ENCODE data around the gene MAML2.

MAML2 gene

GRCh38 chr11:96342961-96343711 lies at the start of gene MAML2:
TSS of gene MAML2 (minus strand) at chr11:96343195. CDS start at chr11:96341895, 1,300 bp downstream.
- peak; percentile 68 for DNase-seq

- no peak for DNase-seq
Observed at GRCh38 chr11:96391698-96392307, 48.8 kb upstream of the MAML2 start.

- no peak for DNase-seq
Observed at GRCh38 chr11:96390488-96390792, 47.4 kb upstream of the MAML2 start.

- peak; percentile 66 for DNase-seq
Observed at GRCh38 chr11:96389720-96390487, 46.9 kb upstream of the MAML2 start, which contains the start of the genes CCDC82 and JRKL. TSS of gene CCDC82 (minus strand) at chr11:96389912. CDS start at chr11:96384747, 5,165 bp downstream. TSS of gene JRKL (plus strand) at chr11:96390013. CDS start at chr11:96390650, 637 bp downstream.

DNA sequence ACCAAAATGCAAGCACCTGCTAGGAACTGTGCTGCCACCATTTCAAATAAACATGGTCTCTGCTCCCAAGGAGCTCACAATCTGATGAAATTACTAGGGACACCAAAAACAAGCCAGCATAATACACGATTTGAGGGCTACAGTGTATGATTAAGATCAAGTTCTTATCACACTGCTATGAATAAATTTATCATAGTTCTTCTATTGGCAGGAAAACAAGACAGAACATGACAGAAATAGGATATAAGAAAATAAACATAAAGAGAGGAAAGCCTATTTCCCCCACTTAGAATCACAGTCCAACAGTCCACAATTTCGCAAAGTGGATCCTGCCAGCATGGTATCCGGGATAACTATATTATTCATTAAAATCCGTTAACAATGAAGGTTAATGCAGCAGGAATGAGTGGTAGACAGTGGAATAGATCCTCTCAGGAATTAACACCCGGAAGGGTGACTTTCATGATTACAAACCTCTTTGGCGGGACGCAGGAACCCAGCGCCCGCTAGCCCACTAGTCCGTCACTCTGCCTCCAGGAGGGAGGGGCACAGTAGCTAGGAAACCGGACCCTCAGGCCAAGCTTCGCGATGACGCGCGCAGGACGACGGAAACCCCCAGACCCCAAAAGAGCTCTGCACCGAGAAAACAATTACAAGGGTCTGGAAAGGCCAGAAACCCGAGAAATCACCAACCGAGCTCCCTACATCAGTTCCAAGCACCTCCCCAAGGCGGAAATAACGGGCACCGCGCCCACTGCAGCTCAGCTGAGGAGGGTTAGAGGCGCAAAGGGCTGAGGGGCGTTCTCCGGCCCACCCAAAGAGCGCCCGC lies 46.1 kb upstream of the MAML2 start:
- DNase-seq = no peak

GRCh38 chr11:96385187-96385586 lies 42.2 kb upstream of the MAML2 start:
- DNase-seq = no peak

DNA sequence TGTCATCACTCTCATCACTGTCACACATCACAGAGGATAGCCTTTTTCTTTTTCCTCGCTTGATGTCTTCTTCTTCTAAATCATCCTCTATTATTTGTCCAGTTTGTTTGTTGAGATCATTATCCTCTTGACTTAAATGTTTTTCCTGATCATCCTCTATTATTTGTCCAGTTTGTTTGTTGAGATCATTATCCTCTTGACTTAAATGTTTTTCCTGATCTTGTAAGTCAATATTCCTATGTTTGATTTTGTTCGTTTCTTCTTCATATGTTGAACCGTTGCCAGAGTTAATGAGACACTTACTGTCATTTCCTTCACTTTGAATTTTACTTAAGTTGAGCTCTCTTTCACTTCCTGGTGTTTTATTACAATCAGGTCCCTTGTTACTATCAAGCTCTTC lies 41.2 kb upstream of the MAML2 start:
- no peak for DNase-seq

DNA sequence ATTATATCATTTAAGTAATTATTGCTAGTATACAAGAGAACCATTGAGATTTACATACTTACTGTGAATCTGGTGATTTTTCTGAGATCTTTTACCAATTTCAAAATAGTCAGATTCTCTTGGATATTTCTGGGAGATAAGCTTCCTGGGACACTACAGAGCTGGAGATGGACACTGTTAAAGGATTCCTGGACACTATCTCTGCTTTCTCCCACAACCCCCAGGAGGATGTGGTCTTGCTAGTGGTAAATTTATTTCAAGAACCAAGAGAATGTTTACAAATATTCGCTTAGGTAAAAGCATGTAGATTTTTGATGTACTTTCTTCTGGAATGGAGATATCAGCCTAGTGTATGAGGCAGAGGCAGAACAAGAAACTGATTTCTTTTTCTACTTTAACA lies 33.8 kb upstream of the MAML2 start:
- DNase-seq = no peak

- no peak for DNase-seq
Observed at GRCh38 chr11:96373826-96374225, 30.8 kb upstream of the MAML2 start.

DNA sequence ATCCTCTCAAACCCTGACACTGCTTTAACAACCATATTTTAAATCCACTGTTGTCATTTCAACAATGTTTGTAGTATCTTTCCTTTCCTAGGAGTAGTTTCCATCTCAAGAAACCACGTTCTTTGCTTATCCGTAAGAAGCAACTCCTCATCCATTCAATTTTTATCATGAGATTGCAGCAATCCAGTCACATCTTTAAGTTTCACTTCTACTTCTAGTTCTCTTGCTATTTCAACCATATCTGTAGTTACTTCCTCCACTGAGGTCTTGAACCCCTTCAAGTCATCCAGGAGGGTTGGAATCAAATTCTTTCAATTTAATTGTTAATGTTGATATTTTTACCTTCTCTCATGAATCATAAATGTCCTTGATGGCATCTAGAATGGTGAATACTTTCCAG lies 24.3 kb upstream of the MAML2 start:
- no peak for DNase-seq

DNA sequence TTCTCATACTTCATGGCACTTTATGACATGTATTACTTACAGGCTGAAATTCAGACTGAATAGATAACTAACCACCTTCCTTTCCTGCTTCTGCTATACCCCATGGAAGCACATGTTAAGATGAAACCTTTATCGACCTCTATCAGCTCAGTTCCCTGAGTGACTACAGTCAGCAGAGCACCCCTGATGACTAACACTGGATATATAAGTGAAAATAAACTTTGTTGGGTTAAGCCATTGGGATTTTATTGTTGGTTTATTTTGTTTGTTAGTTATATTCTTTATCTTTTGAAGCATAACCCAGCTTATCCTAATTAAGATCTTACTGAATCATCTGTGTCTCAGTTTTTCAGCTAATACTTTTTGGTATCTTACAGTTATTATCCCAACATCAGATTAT lies 23.0 kb upstream of the MAML2 start:
- DNase-seq = no peak

DNA sequence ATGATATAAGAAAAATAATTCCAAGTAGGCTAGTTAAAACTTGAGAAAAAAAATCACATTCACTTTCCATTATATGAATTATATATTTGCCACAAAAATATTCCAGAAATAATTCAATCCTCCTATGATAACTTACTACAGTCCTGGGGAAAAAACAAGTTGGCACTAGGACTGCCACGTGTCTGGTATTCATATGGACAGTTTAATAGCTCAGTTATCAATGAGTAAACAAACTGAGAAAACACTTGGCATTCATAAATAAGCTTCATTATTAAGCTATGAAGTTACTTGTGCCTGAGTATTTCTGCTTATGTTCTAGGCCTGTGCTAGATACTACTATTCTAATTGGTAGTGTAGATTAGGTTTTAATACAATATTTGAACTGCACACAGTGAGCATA lies 22.5 kb upstream of the MAML2 start:
- no peak for DNase-seq

- DNase-seq = no peak
Observed at GRCh38 chr11:96361778-96362177, 18.8 kb upstream of the MAML2 start.

DNA sequence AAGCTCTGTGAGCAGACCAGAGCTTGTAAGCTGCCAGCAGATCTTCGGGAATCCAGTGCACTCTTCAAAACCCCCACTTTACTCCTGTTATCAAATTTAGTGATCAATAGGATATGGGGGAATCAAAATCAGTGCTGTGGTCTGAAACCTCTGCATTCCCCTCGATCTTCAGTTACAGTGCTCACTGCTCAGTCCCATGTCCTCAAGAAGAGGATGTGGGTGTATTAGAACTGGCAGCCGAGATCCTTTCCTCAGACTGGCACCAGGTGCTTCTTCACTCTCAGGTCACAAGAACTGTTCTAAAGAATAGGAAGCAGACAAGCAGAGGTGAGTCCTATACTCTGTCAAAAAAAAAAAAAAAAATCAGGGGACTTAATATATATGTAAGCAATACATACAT lies 15.3 kb upstream of the MAML2 start:
- no peak for DNase-seq

DNA sequence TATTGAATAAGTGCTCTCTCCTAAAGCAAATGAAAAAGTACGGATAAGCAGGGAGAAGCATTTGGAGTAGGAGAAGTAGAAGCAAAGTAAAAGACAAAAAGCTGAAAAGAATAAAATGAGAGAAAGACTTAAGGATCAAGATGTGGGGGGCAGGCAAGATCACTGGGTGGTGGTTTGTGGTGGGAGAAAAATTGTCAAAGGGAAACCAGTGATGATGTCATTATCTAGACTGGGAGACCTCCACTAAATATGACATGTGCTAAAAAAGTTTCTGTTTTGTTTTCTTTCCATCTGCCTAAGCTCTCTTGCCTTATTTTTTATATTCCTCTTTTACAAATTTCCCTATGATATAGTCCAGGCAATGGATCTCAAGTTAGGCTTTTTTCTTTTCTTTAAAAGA lies 14.8 kb upstream of the MAML2 start:
- no peak for DNase-seq

- no peak for DNase-seq
Observed at GRCh38 chr11:96356848-96357247, 13.9 kb upstream of the MAML2 start.

GRCh38 chr11:96342014-96342960 lies 708 bp downstream of the MAML2 start:
- DNase-seq = no peak

DNA sequence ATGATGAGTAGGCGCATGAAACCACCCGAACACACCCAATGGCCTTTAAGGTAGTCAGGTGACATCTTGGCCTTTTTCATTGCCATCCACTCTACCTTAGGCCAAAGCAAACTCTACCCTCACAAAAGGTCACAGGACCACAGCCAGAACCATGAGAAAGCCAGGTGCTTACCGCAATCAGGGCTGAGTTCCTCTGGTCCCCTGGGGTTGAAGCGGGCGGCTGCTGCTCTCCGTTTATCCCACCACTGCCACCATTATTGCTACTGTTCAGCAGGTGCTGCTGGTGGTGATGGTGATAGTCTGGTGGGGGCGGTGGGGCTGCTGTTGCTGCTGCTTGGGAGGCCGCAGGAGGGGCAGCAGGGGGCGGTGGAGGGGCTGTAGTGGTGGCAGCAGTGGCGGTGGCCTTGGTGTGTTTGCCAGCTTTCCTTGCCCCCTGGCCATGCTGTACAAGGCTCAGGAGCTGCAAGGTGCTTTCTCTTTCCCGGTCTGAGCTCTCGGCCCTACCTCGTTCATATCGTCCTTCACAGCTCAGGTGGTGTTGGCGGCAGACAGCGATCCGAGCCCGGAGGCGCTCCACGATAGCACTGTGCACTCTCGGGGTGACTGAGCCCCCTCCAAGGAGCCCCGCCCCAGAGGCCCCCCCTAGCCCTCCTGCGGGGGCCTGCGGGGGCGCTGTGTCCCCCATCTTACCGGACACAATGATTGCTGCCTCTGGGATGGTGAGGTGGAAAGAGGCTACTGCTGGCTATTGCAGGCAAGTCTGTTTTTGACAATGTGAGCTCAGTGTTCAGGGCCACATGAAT lies 1.6 kb downstream of the MAML2 start:
- no peak for DNase-seq

- no peak for DNase-seq
Observed at GRCh38 chr11:96340555-96340885, 2.5 kb downstream of the MAML2 start.

- DNase-seq = no peak
Observed at GRCh38 chr11:96339706-96340554, 3.1 kb downstream of the MAML2 start.

All from NCI-H2081 treated with DMSO at 0.1 percent for 48 hours (cell line).